HG03439 (cell line): Measurements from ENCODE around the gene KDM6B.
"Not testable (repeated sequence)": the region's sequence is repeated elsewhere in the genome, so short reads cannot be mapped to it uniquely, and the experiment has no call there.

Experiments used
- ATAC-seq: cut with Tn5 transposase; IDR thresholded peaks from one replicate; pipeline ENCODE4 v1.9.1; 2021; ENCODE audit warnings: mild to moderate bottlenecking, moderate library complexity; ENCODE audit not compliant: unreplicated experiment

KDM6B gene, protein sequence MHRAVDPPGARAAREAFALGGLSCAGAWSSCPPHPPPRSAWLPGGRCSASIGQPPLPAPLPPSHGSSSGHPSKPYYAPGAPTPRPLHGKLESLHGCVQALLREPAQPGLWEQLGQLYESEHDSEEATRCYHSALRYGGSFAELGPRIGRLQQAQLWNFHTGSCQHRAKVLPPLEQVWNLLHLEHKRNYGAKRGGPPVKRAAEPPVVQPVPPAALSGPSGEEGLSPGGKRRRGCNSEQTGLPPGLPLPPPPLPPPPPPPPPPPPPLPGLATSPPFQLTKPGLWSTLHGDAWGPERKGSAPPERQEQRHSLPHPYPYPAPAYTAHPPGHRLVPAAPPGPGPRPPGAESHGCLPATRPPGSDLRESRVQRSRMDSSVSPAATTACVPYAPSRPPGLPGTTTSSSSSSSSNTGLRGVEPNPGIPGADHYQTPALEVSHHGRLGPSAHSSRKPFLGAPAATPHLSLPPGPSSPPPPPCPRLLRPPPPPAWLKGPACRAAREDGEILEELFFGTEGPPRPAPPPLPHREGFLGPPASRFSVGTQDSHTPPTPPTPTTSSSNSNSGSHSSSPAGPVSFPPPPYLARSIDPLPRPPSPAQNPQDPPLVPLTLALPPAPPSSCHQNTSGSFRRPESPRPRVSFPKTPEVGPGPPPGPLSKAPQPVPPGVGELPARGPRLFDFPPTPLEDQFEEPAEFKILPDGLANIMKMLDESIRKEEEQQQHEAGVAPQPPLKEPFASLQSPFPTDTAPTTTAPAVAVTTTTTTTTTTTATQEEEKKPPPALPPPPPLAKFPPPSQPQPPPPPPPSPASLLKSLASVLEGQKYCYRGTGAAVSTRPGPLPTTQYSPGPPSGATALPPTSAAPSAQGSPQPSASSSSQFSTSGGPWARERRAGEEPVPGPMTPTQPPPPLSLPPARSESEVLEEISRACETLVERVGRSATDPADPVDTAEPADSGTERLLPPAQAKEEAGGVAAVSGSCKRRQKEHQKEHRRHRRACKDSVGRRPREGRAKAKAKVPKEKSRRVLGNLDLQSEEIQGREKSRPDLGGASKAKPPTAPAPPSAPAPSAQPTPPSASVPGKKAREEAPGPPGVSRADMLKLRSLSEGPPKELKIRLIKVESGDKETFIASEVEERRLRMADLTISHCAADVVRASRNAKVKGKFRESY (N-terminal part only)

DNA sequence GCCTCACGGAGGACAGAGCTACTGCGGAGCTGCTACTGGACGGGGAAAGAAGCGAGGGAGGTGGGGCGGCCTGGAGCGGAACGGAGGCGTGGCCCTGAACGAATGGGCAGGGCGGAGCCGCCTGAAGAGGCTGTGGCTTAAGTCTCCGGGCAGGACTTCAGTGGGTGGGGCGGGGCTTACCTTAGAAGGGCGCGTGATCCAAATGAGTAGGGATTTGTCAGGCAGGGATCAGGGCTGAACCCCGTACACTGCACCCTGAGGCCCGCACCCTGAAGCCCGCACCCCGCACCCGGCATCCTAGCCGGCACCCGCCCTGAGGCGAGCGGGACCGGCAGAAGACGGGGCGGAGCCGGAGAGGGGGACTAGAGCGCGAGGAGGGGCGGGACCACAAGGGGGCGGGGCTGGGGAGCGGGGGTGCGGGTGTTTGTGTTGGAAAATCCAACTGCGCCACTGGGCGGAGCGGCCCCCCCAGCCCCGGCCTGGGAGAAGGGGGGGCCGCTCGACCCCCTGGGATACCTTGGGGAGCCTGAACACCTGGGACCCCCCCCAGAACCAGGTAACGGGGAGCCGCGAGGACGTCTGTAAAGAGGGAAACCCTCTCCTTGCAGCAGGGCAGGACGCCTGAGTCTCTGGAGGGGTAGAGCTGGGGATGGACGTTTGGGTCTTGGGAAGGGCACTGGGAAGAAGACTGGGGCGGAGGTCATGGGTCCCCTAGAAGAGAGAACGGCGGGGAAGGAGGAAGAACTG lies at the start of gene KDM6B:
Gene KDM6B (plus strand): TSS at position 423 of the 747 bp plus-strand sequence. CDS start 11,338 bp downstream, outside the sequence.
- ATAC-seq: peak; percentile 41

DNA sequence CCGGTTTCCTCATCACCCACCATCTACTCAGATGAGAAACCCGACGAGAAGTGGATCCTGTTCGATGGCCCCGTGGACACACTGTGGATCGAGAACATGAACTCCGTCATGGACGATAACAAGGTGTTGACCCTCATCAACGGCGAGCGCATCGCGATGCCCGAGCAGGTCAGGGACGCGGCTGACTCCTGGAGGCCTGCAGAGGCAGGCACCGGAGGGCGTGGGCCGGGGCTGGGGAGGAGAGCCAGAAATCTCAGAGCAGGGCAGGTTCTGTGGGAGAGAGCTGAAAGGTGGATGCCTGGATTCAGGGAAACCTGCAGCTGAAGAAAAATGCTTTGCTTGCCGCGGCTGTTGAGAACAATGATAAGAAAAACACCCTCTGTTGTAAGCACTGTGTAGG lies 47.2 kb upstream of the KDM6B start:
- ATAC-seq: no peak

DNA sequence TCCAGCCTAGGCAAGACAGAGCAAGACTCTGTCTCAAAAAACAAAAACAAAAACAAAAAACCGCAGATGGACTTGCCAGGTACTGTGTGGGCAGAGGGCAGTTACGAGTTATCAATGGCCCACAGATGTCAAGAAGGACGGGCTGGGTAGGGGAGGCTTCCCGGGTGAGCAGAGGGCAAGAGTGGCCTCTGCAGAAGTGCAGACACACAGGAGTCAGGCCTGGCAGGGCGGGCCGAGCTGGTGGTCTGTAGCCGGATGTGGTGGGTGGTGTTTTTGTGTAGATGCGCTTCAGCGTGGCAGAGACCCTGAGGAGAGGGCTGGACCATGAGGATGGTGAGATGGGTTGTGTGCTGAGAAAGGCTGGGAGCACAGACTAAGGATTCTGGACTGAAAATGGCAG lies 44.9 kb upstream of the KDM6B start:
- no peak for ATAC-seq

DNA sequence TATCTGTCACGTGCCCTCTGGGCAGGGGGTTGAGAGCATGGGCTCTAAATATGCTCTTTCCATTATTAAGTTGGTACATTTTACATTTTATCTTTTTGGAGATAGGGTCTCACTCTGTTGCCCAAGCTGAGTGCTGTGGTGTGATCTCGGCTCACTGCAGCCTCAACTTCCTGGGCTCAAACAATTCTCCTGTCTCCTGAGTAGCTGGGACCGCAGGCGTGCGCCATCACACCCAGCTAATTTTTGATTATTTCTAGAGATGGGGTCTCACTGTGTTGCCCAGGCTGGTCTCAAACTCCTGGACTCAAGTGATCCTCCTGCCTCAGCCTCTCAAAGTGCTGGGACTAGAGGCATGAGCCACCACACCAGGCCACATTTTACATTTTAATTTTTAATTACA lies 43.9 kb upstream of the KDM6B start:
- ATAC-seq: no peak

DNA sequence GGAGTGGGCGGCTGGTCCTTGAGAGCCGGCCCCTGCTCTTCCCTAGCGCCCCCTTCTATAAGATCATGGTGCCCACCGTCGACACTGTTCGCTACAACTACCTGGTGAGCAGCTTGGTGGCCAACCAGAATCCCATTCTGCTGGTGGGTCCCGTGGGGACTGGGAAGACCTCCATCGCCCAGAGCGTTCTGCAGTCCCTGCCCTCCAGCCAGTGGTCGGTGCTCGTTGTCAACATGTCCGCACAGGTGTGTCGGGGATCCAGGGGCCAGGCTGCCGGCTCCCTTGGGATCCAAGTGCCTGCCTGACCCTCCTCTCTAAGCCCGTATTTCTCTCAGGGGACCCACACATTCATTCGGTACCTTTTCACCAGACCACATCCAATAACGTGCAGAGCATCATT lies 41.4 kb upstream of the KDM6B start:
- no peak for ATAC-seq

DNA sequence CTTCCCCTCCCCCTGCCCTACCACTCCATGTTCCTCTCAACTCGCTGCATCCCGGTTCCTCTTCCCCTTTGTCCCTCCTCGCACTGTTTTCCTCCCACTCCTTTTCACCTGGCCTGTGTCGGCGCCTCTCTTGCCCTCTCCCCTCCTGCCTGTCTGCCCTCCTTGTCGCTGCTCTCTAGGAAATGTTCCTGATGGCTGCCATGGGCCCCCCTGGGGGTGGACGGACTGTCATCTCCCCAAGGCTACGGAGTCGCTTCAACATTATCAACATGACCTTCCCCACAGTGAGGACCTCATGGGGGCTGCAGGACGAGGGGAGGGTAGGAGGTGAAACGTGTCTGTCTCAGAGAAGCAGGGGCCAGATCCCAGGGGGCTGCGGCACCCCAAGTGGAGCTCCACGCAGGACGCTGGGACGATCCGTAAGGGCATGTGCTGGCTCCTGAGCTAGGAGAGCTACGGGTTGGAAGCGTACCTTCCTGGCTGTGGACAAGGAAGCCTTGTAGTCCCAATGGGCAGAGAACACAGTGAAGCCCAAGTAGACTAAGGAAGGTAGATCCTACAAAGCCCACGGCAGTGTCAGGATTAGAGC lies 39.8 kb upstream of the KDM6B start:
- no peak for ATAC-seq

DNA sequence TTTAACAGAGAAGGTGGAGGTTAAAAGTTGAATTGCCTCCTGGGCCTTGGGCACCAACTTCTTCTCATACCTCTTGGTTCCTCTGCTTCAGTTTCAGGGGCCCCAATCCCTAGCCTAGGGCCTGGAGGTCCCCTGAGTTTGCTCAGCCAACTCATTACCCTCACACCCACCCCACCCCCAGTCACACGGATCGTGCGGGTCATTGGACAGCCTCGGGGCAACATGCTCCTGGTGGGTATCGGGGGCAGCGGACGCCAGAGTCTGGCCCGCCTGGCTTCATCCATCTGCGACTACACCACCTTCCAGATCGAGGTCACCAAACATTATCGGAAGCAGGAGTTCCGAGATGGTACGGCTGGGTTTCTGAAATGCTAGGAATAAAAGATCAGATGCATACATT lies 36.0 kb upstream of the KDM6B start:
- ATAC-seq: no peak

DNA sequence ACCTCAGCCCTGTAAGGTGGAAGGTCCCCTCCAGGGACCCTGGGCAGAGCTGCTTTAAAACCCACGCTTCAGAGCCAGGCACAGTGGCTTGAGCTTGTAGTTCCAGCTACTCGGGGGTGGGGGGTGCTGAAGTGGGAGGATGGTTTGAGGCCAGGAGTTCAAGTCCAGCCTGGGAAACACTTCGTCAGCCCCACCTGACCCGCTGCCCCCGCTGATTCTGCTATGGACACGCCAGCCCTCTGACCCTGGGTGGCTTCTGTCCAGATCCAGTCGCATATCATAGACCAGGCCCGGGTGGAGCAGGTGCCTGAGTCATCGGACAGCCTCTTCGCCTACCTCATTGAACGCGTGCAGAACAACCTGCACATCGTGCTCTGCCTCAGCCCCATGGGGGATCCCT lies 35.2 kb upstream of the KDM6B start:
- ATAC-seq: no peak

DNA sequence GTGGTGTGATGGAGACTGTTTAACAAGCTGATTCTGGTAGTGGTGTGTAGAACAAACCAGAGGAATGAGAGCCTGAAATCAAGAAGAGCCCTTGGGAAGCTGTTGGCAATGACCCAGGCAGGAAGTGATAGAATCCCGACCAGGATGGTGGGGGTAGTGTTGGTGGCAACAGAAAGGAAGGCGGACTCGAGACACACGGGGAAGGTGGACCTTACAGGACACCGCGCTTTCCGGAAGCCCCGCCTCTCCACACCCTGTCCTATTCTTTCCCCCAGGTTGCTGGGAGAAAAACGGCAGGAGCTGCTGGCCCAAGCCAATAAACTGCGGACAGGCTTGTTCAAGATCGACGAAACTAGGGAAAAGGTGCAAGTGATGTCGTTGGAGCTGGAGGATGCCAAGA lies 30.0 kb upstream of the KDM6B start:
- ATAC-seq: no peak

DNA sequence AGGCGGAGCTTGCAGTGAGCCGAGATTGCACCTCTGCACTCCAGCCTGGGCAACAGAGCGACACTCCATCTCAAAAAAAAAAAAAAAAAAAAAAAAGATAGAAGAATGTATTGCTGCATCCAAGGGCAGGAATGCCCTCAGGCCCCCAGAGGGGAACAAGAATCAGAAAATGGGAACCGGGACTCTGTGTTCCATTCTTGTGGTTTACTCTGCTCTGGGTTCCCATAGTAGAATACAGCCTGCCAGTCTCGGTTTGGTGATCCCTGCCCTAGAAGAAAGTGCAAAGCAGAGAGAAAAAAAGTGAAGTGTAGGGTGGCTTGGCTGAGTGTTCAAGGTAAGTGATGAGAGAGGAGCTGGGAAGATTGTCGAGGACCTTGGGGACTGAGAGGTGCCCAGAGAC lies 27.4 kb upstream of the KDM6B start:
- ATAC-seq: no peak

DNA sequence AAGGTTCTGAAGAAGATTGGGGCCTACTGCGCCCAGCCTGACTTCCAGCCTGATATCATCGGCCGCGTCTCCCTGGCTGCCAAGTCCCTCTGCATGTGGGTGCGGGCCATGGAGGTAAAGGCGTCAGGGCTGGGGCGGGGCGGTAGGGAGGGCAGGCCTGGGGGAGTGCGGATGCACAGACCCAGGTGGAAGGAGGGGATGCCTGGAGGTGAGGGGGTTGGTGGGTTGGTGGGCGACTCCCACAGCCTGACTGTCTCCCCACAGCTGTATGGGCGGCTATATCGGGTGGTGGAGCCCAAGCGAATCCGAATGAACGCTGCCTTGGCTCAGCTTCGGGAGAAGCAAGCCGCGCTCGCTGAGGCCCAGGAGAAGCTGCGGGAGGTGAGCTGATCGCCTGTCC lies 26.8 kb upstream of the KDM6B start:
- no peak for ATAC-seq

DNA sequence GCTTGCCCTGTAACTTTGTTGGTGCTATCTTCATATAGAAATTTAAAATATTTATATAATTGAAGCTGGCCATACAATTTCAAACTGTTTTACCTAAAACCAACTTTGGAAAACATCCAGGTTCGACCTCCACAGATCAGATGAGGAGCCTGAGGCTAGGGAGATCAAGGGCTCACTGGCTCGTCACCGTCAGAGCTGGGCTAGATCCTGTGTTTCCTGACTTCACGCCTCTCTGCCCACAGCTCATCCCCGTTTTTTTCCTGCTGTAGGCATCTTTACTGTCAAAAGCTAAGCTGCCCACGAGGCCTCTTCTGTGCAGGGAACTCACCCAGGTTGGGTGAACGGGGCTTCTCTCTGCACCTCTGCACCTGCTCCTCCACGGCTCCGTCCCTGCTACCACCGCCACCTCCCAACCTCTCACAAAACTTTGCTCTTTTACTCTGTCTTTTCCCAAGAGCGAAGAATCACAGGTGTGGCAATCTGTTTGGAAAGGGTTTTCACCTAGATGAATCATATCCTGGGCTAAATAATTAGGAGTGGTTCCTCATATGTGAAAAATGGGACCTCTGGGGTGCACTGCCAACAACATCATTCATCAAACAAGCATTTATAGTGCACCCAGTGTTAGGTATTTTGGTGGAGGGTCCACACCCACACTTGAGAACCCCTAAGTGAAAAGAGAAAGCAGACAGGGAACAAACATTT lies 24.8 kb upstream of the KDM6B start:
- no peak for ATAC-seq

DNA sequence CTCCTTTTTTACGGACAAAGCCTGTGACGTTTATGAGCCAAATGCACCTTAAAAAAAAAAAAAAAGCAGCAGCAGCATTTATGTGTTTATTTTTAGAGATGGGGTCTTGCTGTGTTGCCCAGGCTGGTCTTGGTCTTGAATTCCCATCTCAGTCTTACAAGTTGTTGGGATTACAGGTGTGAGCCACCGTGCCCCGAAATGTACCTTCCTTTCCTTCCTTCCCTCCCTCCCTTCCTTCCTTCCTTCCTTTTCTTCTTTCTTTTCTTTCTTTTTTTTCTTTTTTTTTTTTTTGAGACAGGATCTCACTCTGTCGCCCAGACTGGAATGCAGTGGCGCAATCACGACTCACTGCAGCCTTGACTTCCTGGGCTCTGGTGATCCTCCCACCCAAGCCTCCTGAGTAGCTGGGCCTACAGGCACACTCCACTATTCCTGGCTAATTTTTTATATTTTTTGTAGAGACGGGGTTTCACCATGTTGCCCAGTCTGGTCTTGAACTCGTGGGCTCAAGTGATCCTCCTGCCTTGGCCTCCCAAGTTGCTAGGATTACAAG lies 24.1 kb upstream of the KDM6B start:
- ATAC-seq: not testable (repeated sequence)

DNA sequence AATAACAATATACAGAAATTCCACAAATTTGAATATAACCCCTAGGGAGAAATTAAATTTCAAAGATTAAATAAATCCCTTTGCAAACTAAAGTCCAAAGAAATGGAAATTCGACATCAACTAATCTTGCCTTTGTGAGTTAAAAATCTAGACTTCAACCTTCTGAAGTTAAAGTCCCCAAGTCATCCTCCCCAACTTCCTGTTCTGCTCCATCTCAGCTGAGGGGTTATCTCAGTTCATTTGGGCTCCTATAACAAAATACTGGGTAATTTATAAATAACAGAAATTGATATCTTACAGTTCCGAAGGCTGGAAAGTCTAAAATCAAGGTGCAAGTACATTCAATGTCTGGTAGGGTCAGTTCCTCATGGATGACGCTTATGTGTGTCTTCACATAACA lies 22.8 kb upstream of the KDM6B start:
- ATAC-seq: no peak

DNA sequence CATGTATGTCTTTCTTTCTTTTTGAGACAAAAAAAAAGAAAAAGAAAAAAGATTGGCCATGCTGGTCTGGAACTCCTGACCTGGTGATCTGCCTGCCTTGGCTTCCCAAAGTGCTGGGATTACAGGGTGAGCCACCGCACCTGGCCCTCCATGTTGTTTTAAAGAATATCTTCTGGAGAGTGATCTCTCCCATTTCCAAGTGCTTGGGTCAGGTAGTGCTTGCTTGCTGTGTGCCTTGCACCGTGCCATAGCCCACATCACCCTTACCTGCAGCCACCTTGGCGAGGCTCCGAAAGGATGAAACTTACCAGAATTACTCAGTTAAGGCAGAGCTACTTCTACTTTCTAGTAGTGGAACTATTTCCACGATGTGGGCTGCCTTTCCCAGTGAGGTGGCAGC lies 19.0 kb upstream of the KDM6B start:
- no peak for ATAC-seq

DNA sequence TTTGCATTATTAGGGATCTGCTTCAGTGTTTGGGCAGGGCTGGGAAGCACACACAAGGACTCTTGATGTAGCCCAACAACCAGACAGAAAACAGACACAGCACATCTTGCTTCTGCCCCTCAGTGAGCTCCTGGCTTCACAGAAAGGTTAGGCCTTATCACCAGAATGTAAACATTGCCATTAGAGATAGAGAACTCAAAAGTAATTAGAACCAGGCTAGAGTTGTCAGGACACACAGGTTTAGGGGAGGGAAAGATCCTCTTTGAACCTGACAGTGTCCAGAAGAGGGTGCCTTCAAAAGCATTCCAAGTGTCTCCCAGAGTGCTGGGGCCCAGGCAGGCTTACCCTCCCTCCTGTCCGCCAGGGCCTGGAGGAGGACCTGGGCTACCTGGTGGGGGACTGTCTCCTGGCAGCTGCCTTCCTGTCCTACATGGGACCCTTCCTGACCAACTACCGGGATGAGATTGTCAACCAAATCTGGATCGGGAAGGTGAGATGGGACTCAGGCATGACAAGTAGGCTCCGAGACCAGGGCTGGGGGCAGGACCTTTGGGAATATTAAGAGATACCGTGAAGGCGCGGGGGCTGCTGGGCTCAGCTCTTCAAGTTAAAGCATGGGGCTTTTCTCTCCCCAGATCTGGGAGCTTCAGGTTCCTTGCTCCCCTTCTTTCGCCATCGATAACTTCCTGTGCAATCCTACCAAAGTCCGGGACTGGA lies 16.9 kb upstream of the KDM6B start:
- no peak for ATAC-seq

DNA sequence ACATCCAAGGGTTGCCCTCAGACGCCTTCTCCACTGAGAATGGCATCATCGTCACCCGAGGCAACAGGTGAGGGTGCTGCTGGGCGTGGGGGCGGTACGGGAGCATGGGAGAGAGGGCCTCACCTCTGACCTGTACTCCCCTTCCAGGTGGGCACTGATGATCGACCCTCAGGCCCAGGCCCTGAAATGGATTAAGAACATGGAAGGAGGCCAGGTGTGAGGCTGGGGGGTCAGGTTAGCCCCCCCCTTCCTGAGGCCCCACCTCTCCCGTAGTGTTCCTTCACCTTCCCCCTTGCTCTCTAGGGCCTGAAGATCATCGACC lies 16.4 kb upstream of the KDM6B start:
- ATAC-seq: no peak

DNA sequence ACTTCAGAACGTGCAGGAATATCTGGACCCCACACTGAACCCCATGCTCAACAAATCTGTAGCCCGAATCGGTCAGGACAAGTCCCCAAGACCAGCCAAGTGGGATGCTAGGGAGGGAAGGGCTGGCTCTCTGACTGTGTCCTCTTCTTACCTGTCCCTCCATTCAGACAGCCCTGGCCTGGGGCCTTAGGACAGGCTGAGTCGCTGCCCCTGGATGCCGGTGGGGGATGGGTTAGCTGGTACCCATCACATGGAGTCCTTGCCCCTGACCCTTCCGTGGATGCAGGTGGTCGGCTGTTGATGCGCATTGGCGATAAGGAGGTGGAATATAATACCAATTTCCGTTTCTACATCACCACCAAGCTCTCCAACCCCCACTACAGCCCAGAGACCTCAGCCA lies 16.0 kb upstream of the KDM6B start:
- no peak for ATAC-seq
